ENCODE measurements around the gene RIMBP2.

Gene RIMBP2

DNA sequence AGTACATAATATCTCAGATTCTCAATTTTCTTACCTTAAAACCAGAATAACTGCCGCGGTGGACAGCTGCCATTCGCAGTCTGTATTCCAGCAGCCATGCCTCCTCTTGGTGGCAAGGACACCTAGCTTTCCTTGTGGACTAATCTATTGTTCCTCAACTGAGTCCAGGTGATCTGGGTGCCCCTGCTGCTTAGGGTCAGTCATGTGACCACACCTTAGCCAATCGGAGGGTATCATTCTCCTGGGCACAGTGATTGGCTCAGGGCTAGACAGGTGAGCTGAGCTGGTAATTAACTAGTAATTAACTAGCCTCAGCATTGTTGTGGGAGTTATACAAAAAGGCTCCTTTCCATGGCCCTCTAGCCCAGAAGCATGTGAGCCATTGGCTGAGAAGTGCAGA, 55.0 kb downstream of the RIMBP2 start:
- H3K4me3 ChIP-seq (ENCODE audit: low read length): no peak overlapping the region
- TF ChIP-seq, protein P1, sequence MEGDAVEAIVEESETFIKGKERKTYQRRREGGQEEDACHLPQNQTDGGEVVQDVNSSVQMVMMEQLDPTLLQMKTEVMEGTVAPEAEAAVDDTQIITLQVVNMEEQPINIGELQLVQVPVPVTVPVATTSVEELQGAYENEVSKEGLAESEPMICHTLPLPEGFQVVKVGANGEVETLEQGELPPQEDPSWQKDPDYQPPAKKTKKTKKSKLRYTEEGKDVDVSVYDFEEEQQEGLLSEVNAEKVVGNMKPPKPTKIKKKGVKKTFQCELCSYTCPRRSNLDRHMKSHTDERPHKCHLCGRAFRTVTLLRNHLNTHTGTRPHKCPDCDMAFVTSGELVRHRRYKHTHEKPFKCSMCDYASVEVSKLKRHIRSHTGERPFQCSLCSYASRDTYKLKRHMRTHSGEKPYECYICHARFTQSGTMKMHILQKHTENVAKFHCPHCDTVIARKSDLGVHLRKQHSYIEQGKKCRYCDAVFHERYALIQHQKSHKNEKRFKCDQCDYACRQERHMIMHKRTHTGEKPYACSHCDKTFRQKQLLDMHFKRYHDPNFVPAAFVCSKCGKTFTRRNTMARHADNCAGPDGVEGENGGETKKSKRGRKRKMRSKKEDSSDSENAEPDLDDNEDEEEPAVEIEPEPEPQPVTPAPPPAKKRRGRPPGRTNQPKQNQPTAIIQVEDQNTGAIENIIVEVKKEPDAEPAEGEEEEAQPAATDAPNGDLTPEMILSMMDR (IDR thresholded peaks at IDR 0.05; ENCODE audit: insufficient read depth, low read depth, low read length, missing control alignments): no peak
- DNase-seq (ENCODE audit: low read depth): no peak

DNA sequence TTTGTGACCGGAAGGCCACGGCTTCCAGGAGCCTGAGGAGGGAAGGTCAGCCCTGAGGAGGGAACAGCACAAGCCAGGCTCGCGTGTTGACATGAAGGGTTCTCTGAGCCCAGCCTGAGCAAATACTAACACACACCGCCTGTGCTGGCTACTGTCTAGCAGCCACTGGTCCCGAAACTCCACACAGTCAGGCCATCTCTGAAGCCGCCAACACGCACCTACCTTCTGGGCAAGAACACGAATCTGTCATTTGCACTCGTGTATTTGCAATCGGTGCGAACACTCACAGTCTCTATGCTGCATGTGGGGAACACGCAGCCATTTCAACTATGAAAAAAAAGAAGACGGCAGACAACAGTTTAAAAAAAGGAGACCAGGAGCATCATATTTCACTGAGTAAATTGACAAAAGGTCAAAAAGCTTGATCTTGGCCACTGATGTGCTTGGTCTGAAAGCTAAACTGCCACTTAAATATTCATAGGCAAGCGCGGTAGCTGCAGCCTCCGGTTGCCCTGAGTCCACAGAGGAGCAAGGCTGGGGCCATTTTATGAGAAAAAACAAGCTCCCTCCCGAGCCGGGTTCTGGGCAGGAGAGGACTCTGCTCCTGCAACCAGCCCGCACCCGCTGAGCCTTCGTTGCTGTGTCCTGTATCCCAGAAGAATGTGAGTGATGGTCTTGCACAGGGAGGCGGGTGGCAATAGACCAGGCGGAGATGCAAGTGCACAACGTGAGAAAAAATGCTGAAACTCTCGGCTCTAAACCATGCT, 57.8 kb downstream of the RIMBP2 start:
- no peak overlapping the region for H3K4me3 ChIP-seq (ENCODE audit: low read length)
- TF ChIP-seq, protein P1 (IDR thresholded peaks at IDR 0.05; ENCODE audit: insufficient read depth, low read depth, low read length, missing control alignments): no peak
- no peak for DNase-seq (ENCODE audit: low read depth)

DNA sequence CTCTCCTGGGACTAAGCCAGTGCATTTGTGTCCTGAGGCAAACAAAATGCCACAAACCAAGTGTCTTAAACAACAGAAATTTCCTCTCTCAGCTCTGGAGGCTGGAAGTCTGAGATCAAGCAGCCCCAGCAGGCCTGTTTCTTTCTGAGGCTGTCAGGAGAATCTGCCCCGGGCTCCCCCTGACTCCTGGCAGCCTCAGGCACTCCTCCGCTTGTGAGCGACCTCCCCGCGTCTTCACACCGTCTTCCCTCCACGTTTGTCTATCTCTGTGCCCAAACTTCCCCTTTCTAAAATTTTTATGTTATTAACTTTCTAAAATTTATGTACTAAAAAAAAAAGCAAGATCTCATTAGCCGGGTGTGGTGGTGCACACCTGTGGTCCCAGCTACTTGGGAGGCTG, 59.7 kb downstream of the RIMBP2 start:
- no peak for DNase-seq (ENCODE audit: low read depth)
- TF ChIP-seq, protein P1 (IDR thresholded peaks at IDR 0.05; ENCODE audit: insufficient read depth, low read depth, low read length, missing control alignments): no peak
- no peak overlapping the region for H3K4me3 ChIP-seq (ENCODE audit: low read length)

DNA sequence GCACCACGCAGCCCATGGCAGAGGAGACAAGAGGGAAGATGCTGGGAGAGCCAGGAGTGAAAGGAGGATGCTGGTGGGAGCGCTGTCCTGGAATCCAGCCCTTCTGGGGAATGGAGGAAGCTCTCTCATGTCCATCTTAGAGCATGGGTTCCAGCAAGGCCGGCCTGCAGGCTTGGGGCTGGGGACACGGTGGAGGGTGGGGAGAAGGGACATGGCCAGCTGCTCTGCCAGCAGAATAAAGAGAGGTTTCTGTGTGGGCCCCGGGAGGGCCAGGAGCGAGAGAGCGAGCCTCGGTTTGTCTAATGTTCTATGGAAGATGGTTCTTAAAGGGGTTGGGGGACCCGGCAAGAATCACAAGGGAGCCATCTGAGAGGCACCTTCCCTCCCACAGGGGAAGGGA, 60.2 kb downstream of the RIMBP2 start:
- no peak overlapping the region for H3K4me3 ChIP-seq (ENCODE audit: low read length)
- DNase-seq (ENCODE audit: low read depth): no peak
- TF ChIP-seq, protein P1 (IDR thresholded peaks at IDR 0.05; ENCODE audit: insufficient read depth, low read depth, low read length, missing control alignments): no peak

DNA sequence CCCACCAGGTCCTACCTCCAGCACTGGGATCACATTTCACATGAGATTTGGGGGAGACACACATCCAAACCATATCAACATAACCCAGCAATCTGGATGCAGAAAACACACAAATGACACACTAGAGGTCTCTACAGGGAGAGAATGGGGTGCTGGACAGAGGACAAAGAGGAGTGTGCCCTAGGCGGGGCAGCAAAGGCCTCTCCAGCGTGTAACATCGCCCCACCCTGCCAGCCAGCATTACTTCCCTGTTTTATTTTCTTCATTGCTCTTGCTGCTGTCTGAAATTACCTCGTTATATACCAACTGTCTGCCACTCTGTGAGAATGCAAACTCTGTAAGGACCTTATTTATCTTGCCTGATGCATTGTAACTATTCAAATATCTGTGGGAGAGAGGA, 61.1 kb downstream of the RIMBP2 start:
- H3K4me3 ChIP-seq (ENCODE audit: low read length): no peak overlapping the region
- TF ChIP-seq, protein P1 (IDR thresholded peaks at IDR 0.05; ENCODE audit: insufficient read depth, low read depth, low read length, missing control alignments): no peak
- DNase-seq (ENCODE audit: low read depth): no peak

DNA sequence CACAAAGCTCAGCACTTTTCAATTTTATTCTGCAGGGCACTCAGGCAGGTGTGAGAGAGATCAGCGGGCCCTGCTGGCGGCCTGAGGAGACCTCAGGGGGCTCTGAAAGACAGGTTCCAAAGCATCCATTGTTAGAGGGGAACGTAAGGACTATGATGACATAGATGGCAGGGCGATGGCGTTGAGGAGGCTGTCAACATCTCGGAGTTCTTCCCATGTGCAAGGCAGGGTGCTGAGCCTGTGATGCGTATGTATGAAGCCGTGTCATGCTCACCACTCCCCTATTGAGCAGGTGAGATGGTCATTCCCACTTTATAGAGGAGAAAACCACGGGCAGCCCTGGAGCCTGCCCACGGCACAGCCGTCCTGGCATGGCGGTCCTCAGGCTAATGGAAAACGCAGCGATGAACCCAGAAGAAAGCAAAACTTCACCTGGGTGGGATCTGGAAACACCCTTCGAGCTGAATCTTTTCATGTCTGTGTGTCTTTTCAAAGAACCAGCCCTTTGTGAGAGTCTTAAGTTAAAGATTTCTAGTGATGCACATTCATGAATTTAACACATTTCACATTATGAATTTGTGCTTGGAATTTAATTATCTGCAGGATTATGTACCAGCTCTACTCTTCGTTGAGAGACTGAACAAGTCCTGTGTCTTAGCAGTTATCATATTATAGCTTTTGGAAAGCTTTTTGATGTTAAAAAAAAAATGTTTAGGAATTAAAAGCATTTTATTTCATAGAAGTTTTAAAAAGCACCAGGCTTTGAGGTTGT, 64.7 kb downstream of the RIMBP2 start:
- no peak overlapping the region for H3K4me3 ChIP-seq (ENCODE audit: low read length)
- TF ChIP-seq, protein P1 (IDR thresholded peaks at IDR 0.05; ENCODE audit: insufficient read depth, low read depth, low read length, missing control alignments): no peak
- DNase-seq (ENCODE audit: low read depth): no peak

All from epithelial cell of esophagus (primary cell).